Measurements from ENCODE around the gene PIGW. TPM values are rescaled to one million over a fixed set of nuclear protein-coding genes. Genes with fewer than 3 reads are reported as not detected.

The PIGW gene
- total and polyA plus RNA-seq, 9 of the 15 experiments (the other 6 are each of a cell fraction or from before 2014, with no cell fraction given) = 9.5 to 33.9 (median 21.2) TPM

DNA sequence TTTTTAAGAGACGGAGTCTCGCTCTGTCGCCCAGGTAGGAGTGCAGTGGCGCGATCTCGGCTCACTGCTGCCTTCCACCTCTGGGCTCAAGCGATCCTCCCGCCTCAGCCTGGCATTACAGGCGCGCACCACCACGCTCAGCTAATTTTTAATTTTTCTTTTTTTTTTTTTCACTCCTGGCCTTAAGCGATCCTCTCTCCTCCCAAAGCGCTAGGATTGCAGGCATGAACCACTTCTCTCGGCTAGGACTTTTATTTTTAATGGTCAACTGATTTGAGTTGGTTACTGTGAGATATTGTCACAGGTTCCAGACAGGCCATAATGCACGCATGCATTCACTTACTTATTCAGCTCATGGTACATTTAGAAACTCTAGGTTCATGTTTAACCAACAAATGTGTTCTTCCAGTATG, 888 bp downstream of the PIGW start (continued):
- TF ChIP-seq, protein P1, sequence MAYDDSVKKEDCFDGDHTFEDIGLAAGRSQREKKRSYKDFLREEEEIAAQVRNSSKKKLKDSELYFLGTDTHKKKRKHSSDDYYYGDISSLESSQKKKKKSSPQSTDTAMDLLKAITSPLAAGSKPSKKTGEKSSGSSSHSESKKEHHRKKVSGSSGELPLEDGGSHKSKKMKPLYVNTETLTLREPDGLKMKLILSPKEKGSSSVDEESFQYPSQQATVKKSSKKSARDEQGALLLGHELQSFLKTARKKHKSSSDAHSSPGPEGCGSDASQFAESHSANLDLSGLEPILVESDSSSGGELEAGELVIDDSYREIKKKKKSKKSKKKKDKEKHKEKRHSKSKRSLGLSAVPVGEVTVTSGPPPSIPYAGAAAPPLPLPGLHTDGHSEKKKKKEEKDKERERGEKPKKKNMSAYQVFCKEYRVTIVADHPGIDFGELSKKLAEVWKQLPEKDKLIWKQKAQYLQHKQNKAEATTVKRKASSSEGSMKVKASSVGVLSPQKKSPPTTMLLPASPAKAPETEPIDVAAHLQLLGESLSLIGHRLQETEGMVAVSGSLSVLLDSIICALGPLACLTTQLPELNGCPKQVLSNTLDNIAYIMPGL (CRISPR knock-in tag; IDR thresholded peaks at IDR 0.05) = peak; percentile 24; the same call in 1 of the 2 replicates
- TF ChIP-seq MAZ (CRISPR knock-in tag; conservative IDR thresholded peaks at IDR 0.05 in 1 of 2, IDR thresholded peaks at IDR 0.05 in 1 of 2) (no peak), ARNT (IDR thresholded peaks at IDR 0.05) (peak in 1 of 2 experiments; percentile 58; a peak in 1 of 4 replicates), SMAD3 (CRISPR knock-in tag; conservative IDR thresholded peaks at IDR 0.05) (no peak), PTBP1 (IDR thresholded peaks at IDR 0.05; ENCODE audit: low read depth, low read length) (0 out of 2 replicates have a peak, but pooled peaks have one; percentile 38), TRIM24 (IDR thresholded peaks at IDR 0.05) (peak; percentile 23 to 67; a peak in 2 of 4 replicates), MLLT1 (IDR thresholded peaks at IDR 0.05) (peak; percentile 71 to 75; a peak in 1 of 4 replicates), GTF3C2 (IDR thresholded peaks at IDR 0.05; ENCODE audit: borderline replicate concordance, extremely low read depth, insufficient read length) (no peak), ZNF589 (CRISPR knock-in tag; IDR thresholded peaks at IDR 0.05; ENCODE audit: low read depth) (peak; percentile 68; the same call in 1 of the 2 replicates), E2F1 (CRISPR knock-in tag; IDR thresholded peaks at IDR 0.05) (0 out of 2 replicates have a peak, but pooled peaks have one; percentile 3), ZFP36 (IDR thresholded peaks at IDR 0.05; ENCODE audit: low read depth, low read length, partially characterized antibody) (no peak), ADNP (tag; IDR thresholded peaks at IDR 0.05) (peak; percentile 84), ZNF280A (IDR thresholded peaks at IDR 0.05; ENCODE audit: low read depth, partially characterized antibody) (peak; percentile 35), NBN (IDR thresholded peaks at IDR 0.05; ENCODE audit: low read depth) (peak; percentile 75), POLR2B (IDR thresholded peaks at IDR 0.05; ENCODE audit: low read depth, partially characterized antibody) (no peak)
- TF ChIP-seq, protein P2, sequence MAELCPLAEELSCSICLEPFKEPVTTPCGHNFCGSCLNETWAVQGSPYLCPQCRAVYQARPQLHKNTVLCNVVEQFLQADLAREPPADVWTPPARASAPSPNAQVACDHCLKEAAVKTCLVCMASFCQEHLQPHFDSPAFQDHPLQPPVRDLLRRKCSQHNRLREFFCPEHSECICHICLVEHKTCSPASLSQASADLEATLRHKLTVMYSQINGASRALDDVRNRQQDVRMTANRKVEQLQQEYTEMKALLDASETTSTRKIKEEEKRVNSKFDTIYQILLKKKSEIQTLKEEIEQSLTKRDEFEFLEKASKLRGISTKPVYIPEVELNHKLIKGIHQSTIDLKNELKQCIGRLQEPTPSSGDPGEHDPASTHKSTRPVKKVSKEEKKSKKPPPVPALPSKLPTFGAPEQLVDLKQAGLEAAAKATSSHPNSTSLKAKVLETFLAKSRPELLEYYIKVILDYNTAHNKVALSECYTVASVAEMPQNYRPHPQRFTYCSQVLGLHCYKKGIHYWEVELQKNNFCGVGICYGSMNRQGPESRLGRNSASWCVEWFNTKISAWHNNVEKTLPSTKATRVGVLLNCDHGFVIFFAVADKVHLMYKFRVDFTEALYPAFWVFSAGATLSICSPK (IDR thresholded peaks at IDR 0.05; ENCODE audit: borderline replicate concordance) = peak; percentile 86; the same call in 1 of the 2 replicates
